GM20000 (cell line): Measurements from ENCODE around the gene UGT2B17.

Experiments used
- DNase-seq: peaks from one replicate; pipeline ENCODE4 v3.0.0; 2012; ENCODE audit warnings: low spot score
- TF ChIP-seq, protein P1 (sequence below): IDR thresholded peaks from 2 replicates; pipeline ENCODE4 v1.5.1; 2012; ENCODE audit warnings: mild to moderate bottlenecking, control low read depth; ENCODE audit errors: extremely low read depth, missing control alignments

The UGT2B17 gene

GRCh38 chr4:68499021-68499420 lies 77.1 kb downstream of the UGT2B17 start:
- TF ChIP-seq, protein P1, sequence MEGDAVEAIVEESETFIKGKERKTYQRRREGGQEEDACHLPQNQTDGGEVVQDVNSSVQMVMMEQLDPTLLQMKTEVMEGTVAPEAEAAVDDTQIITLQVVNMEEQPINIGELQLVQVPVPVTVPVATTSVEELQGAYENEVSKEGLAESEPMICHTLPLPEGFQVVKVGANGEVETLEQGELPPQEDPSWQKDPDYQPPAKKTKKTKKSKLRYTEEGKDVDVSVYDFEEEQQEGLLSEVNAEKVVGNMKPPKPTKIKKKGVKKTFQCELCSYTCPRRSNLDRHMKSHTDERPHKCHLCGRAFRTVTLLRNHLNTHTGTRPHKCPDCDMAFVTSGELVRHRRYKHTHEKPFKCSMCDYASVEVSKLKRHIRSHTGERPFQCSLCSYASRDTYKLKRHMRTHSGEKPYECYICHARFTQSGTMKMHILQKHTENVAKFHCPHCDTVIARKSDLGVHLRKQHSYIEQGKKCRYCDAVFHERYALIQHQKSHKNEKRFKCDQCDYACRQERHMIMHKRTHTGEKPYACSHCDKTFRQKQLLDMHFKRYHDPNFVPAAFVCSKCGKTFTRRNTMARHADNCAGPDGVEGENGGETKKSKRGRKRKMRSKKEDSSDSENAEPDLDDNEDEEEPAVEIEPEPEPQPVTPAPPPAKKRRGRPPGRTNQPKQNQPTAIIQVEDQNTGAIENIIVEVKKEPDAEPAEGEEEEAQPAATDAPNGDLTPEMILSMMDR, result no peak
- no peak for DNase-seq

DNA sequence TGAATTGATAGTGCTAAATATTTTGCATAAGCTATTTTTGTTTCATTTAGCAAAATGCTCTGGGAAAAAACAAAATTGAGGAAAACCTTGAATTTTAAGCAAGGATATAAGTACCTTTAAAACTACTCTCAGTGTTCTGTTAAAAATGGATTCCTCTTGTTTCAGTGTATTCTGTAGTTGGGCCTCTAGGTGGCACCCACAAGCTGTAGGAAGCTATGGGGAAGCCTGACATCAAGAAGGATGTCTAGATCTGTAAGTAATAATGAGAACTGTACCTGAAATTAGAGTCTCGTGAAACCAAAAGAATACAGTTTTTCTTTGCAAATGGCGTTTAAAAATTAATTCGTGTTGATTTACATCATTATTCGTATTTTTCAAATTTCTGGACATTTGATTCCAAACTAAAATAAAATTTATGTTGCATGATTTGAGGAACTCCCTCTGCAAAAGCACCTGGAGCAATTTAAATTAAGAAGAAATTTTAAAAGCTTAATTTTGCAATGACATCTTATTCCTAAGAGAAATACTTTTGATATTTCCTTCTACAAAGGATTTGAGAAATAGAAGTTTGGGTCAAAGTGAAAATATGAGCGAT lies 77.6 kb downstream of the UGT2B17 start:
- peak; percentile 45 for DNase-seq
- TF ChIP-seq, protein P1, result peak; percentile 69

DNA sequence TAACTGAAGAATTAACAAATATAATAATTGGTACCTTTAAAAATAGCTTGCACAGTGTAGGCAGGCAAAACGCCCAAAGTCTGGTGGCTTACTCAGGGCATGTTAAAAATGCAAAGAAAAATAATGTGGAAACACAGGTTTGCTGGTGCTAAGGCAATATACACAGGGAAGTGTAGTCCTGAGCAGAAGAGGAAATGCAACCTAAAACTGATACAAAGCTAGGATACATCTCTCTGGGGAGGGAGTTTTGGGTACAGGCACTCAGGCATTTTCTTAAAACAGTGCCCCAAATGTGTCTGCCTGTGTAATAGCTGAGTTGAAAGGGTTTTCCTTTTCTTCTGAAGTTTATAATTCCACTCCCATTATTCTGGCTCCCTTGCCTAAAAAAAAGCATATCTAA lies 81.4 kb downstream of the UGT2B17 start:
- TF ChIP-seq, protein P1, result no peak
- DNase-seq, result no peak

- no peak for DNase-seq
- TF ChIP-seq, protein P1, result no peak
Observed at GRCh38 chr4:68490826-68491457, 85.2 kb downstream of the UGT2B17 start.

GRCh38 chr4:68489338-68489737 lies 86.8 kb downstream of the UGT2B17 start:
- TF ChIP-seq, protein P1, result no peak
- DNase-seq, result no peak
